Fibroblast of skin of right quadriceps (primary cell): ENCODE results near the gene TBC1D13.
A peak's percentile ranks its signal among the peaks of the same experiment; 100 is the strongest.
"Not testable (repeated sequence)": the region's sequence is repeated elsewhere in the genome, so short reads cannot be mapped to it uniquely, and the experiment has no call there.

Source experiments
- DNase-seq: peaks from one replicate; pipeline ENCODE4 v3.0.0-alpha.2; 2013

The TBC1D13 gene

DNA sequence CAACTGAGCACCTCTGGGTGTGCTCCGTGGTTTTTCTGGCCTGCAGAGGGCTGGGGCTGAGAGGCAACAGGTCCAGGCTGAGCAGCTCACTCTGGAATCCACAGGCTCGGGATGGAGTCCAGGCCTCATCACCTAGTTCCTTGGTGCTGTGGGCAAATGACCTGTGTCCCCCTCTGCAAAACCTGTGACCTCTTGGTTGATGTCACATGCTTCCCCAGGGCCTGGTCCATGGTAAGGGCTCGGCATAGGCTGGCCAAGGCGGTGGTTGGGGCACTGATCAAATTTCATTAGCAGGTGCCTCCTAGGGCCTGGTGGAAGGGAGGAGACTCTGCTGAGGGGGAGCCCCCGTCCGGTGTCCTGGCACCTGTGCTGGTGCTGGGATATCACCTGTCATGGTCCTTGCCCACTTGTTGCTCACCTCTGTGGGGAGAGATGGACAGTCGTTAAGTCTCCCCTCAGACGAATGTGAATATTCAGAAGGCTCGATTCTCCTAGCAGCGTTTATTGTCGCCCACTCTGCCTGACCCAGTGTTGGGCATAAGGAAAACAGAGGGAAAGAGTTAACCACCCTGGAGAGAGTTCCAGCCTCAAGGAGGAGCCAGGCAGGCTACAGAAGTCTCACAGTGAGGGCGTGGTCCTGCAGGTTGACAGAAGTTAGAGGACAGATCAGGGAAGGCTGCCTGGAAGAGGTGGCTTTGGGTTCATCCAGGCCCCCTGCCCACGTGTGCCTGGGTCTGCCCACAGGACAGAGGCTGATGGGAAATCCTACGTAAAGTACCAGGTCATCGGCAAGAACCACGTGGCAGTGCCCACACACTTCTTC is 34.7 kb downstream of the TBC1D13 start:
- DNase-seq: no peak

DNA sequence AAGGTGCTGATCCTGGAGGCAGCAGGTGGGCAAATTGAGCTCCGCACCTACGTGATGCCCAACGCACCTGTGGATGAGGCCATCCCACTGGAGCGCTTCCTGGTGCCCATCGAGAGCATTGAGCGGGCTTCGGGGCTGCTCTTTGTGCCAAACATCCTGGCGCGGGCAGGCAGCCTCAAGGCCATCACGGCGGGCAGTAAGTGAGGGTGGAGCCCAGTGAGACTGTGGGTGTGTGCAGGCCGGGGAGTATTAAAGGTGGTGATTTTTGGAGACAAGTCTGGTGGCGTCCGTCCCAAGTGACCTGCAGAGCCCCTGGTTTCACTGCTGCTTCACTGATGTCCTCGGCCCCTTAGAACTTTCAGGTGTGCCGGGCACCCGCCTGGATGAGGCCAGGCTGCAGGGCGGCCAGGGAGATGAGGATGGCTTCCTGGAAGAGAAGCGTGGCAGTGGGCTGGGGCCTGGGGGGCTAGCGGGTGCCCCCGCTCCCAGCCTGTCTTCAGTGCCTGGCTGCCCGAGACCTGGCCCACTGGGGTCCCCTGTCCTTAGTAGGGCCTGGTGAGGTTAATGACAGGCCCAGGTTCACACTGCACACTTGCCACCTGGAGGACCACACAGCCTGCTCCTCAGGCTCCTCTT is 35.5 kb downstream of the TBC1D13 start:
- no peak for DNase-seq

DNA sequence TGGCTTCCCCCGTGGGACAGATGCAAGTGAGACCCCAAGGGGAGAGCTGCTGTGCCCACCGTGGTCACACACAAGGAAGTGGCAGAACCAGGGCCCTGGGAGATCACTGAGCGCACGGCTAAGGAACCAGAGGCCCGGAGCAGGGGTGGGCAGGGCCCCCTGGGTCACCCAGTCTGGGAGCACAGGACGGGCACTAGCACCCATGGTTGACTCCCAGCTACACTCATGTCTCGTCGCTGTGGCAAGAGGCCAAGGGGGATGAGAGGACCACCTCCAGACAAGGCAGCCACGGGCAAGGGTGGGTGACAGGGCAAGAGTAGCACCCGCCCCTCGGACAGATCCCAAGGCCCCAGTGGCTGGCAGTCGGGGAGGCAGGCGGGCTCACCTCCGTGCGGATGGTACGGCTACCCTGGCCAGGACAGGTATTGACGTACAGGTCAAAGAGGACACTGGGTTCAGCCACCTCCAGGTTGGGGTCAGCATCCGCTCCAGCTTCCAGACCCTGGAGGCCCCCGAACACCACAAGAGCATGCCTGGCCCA is 36.4 kb downstream of the TBC1D13 start:
- DNase-seq: no peak

- DNase-seq: no peak
Observed at GRCh38 chr9:128823903-128824406, 36.9 kb downstream of the TBC1D13 start.

GRCh38 chr9:128824911-128825310 is 37.9 kb downstream of the TBC1D13 start:
- no peak for DNase-seq

DNA sequence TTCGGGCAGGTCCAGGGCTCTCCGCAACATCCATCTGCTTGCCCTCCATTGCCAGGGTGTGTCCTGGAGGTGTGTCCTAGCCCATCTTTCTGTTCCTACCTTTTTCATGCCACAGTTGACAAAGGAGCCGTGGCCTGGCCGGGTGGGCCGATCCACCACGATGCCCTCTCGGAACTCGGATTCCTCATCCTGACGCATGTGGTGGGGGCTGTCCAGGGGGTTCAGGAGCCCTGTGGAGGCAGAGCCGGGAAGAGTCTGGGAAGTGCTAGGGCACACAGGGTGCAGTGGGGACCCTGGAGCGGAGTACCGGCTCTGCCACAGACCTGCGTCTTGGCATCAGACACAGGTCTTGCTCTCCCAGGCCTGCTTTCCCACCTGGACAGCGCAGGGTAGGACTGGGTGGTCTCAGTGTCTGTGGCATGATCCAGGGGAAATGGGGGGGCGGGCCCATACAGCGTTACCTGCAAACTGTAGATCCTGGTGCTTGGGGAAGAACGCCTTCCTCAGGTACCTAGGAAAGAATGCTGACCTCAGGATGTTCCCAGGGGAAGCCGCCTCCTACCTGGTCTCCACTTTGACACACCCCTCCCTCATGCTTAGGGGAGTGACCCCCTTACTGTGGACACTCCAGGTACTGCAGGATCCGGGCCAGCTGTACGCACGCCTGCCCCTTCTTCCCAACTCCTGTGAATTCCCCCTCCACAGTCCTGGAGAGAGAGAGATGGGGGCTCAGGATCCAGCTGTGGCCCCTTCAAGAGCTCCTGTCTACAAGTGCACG is 39.1 kb downstream of the TBC1D13 start:
- no peak for DNase-seq

DNA sequence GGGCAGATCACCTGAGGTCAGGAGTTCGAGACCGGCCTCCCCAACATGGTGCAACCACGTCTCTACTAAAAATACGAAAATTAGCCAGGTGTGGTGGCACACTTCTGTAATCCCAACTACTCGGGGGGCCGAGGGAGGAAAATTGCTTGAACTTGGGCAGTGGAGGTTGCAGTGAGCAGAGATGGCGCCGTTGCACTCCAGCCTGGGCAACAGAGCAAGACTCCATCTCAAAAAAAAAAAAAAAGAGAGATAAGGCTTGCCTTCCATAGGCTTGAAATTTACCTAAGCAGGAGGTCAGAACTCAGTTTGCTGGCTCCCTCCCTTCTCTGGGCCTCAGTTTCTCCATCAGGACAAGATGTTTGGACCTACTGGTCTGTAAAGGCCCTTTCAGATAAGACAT is 41.2 kb downstream of the TBC1D13 start:
- DNase-seq: no peak

- no peak for DNase-seq
Observed at GRCh38 chr9:128828719-128829452, 41.8 kb downstream of the TBC1D13 start.

- DNase-seq: peak; percentile 88
Observed at GRCh38 chr9:128829477-128830251, 42.6 kb downstream of the TBC1D13 start, which contains the start of gene SPOUT1. SPOUT1 (minus strand) TSS chr9:128829794; CDS start chr9:128829780, 14 bp downstream.

DNA sequence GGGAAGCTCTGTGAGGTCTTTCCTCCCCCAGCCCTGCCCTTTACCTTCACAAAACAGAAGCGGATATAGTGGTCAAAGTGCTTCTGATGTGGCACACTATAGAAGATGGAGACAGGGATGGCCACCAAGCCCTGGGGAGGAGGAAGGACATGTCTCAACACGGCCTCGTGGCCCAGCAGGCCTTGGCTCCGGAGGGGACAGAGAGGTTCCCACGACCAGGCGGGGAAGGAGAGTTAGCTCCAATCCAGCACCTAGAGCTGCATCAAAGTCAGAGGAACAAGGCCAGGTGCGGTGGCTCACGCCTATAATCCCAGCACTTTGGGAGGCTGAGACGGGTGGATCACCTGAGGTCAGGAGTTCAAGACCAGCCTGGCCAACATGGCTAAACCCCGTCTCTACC is 46.6 kb downstream of the TBC1D13 start:
- DNase-seq: no peak

- DNase-seq: no peak
Observed at GRCh38 chr9:128835246-128836210, 48.5 kb downstream of the TBC1D13 start.

GRCh38 chr9:128836509-128837145 is 49.6 kb downstream of the TBC1D13 start:
- no peak for DNase-seq

- DNase-seq: no peak
Observed at GRCh38 chr9:128838338-128838737, 51.3 kb downstream of the TBC1D13 start.

DNA sequence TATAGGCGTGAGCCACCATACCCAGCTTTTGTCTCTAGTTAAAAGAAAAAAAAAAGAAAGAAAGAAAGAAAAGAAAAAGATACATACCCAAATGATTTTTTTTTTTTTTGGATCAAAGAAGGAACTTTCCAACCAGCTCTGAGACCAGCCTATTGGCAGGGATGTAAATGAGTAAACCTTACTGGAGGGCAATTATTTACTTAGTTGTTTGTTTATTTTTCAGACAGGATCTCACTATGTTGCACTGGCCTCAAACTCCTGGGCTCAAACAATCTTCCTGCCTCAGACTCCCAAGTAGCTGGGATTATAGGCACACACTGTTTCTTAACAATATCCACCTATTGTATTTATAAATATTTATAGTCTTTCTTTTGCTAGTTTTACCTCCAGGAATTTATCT is 53.5 kb downstream of the TBC1D13 start:
- no peak for DNase-seq

DNA sequence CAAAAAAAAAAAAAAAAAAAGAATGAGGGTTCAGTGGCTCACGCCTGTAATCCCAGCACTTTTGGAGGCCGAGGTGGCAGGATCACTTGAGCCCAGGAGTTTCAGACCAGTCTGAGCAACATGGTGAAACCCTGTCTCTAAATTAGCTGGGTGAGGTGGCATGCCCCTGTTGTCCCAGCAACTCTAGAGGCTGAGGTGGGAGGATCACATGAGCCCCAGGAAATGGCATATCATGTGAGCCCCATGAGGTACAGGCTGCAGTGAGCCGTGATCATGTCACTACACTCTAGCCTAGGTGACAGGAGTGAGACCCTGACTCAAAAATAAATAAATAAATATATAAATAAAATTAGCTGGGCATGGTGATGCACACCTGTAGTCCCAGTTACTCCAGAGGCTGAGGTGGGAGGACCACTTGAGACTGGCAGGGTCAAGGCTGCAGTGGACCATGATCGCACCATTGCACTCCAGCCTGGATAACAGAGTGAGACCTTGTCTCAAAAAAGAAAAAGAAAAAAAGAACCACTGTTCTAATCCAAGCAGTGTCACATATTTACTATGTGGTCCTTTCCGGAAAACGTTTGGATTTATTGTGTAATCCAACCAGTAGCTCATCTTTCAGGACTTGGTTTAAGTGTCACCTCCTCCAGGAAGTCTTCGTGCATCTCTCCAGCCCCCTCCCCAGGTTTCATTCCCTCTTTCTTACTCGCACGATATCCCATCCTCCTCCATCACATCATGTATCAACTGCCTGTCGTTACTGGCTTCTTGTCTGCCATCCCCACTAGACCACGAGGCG is 54.8 kb downstream of the TBC1D13 start:
- DNase-seq: no peak

DNA sequence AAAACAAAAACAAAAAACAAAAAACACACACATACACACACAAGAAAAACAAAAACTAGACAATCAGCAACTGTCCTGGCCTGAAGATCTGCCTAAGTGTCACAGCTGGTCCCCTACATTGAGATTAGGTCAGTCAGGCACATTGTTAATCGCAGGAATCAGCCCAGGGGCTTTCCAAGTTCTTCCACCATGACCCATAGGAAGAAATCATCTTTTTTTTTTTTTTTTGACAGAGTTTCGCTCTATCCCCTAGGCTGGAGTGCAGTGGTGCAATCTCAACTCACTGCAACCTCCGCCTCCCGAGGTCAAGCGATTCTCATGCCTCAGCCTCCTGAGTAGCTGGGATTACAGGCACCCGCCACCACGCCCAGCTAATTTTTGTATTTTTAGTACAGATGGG is 56.1 kb downstream of the TBC1D13 start:
- DNase-seq: not testable (repeated sequence)

- no peak for DNase-seq
Observed at GRCh38 chr9:128845186-128845931, 58.3 kb downstream of the TBC1D13 start.

- DNase-seq: no peak
Observed at GRCh38 chr9:128846680-128847030, 59.6 kb downstream of the TBC1D13 start.
